Liver (tissue), 3 donors: ENCODE data around the gene SZT2.

Experiments used
- CTCF ChIP-seq: fragments of 150-350 bp; IDR thresholded peaks from 2 replicates; pipeline ENCODE4 v1.5.1; 2017; ENCODE audit warnings: improper control_type of control experiment, low read depth, low read length; ENCODE audit not compliant: missing input control
- EGR1 ChIP-seq, 2 donors: IDR thresholded peaks; 2 replicates each; pipeline ENCODE4 v1.6.1; 2016 to 2018; ENCODE audit warnings: antibody characterized with exemption in 2 of 2, low read depth in 2 of 2
- FOXA1 ChIP-seq: IDR thresholded peaks from 2 replicates; pipeline ENCODE4 v1.6.1; 2016; ENCODE audit warnings: antibody characterized with exemption
- FOXA2 ChIP-seq: IDR thresholded peaks from 2 replicates; pipeline ENCODE4 v1.6.1; 2016; ENCODE audit warnings: antibody characterized with exemption
- GABPA ChIP-seq, 2 donors: IDR thresholded peaks in 1 of 2; conservative IDR thresholded peaks in 1 of 2; 2 replicates each; pipeline ENCODE4 v1.6.1; 2016; ENCODE audit warnings: antibody characterized with exemption in 2 of 2, mild to moderate bottlenecking in 1 of 2, moderate library complexity in 1 of 2
- HNF4A ChIP-seq, 2 donors: conservative IDR thresholded peaks; 2 replicates each; pipeline ENCODE4 v1.6.1; 2016; ENCODE audit warnings: antibody characterized with exemption in 2 of 2, mild to moderate bottlenecking in 2 of 2
- MAX ChIP-seq: IDR thresholded peaks from 2 replicates; pipeline ENCODE4 v1.6.1; 2016; ENCODE audit warnings: antibody characterized with exemption
- REST ChIP-seq: IDR thresholded peaks from 2 replicates; pipeline ENCODE4 v1.6.1; 2016; ENCODE audit warnings: antibody characterized with exemption, mild to moderate bottlenecking
- SP1 ChIP-seq: IDR thresholded peaks from 2 replicates; pipeline ENCODE4 v1.6.1; 2018; ENCODE audit warnings: antibody characterized with exemption, mild to moderate bottlenecking
- ZBTB33 ChIP-seq: IDR thresholded peaks from 2 replicates; pipeline ENCODE4 v1.6.1; 2016; ENCODE audit warnings: antibody characterized with exemption
- donor health status: healthy.
- donor health status: healthy.

GRCh38 chr1:43438576-43438952, 48.9 kb downstream of the SZT2 start:
- TF ChIP-seq CTCF = no peak
- no peak for TF ChIP-seq REST
- TF ChIP-seq FOXA2 = no peak
- no peak for TF ChIP-seq MAX
- TF ChIP-seq ZBTB33 = no peak
- TF ChIP-seq SP1 = no peak
- TF ChIP-seq HNF4A (conservative IDR thresholded peaks at IDR 0.05) = no peak
- no peak for TF ChIP-seq GABPA (IDR thresholded peaks at IDR 0.05 in 1 of 2, conservative IDR thresholded peaks at IDR 0.05 in 1 of 2)
- TF ChIP-seq EGR1 (IDR thresholded peaks at IDR 0.05; ENCODE audit: low read depth in 2 of 2) = no peak
- TF ChIP-seq FOXA1 = no peak
